HepG2 (cell line): ENCODE data around the gene ATG9A. TPM values are rescaled to one million over a fixed set of nuclear protein-coding genes. Genes with fewer than 3 reads are reported as not detected.

Source experiments
- ARNTL ChIP-seq: sonication (generic); formaldehyde crosslinking; IDR thresholded peaks from 2 replicates; pipeline ENCODE4 v1.4.0; 2020; ENCODE audit warnings: mild to moderate bottlenecking, missing genetic modification reagents
- CEBPG ChIP-seq: IDR thresholded peaks from 2 replicates; pipeline ENCODE4 v1.6.1; 2016
- DBP ChIP-seq: sonication (generic); formaldehyde crosslinking; IDR thresholded peaks from 2 replicates; pipeline ENCODE4 v1.4.0; 2020; ENCODE audit warnings: missing genetic modification reagents; ENCODE audit errors: not compliant biosample characterization
- HMG20A ChIP-seq: IDR thresholded peaks from 2 replicates; pipeline ENCODE4 v1.6.1; 2016; ENCODE audit warnings: borderline replicate concordance
- KIAA2018 ChIP-seq: sonication (generic); formaldehyde crosslinking; IDR thresholded peaks from 2 replicates; pipeline ENCODE4 v1.5.0; 2020; ENCODE audit warnings: mild to moderate bottlenecking, missing genetic modification reagents, borderline replicate concordance
- MLXIP ChIP-seq: sonication (generic); formaldehyde crosslinking; IDR thresholded peaks from 2 replicates; pipeline ENCODE4 v1.9.0; 2021; ENCODE audit warnings: missing genetic modification reagents, borderline replicate concordance
- NFIC ChIP-seq: IDR thresholded peaks from 2 replicates; pipeline ENCODE4 v1.6.1; 2012; ENCODE audit warnings: mild to moderate bottlenecking, low read length, inconsistent platforms
- POGZ ChIP-seq: sonication (generic); formaldehyde crosslinking; IDR thresholded peaks from 2 replicates; pipeline ENCODE4 v1.4.0; 2020; ENCODE audit warnings: mild to moderate bottlenecking, missing genetic modification reagents
- SIX4 ChIP-seq: sonication (generic); formaldehyde crosslinking; IDR thresholded peaks from 2 replicates; pipeline ENCODE4 v1.4.0; 2020; ENCODE audit warnings: missing genetic modification reagents
- SUZ12 ChIP-seq: fragments of 150-350 bp; IDR thresholded peaks from 2 replicates; pipeline ENCODE4 v1.6.1; 2014; ENCODE audit warnings: low read depth, low read length
- TAF1 ChIP-seq: sonication (generic); formaldehyde crosslinking; IDR thresholded peaks from 2 replicates; pipeline ENCODE4 v1.4.0; 2020; ENCODE audit warnings: missing genetic modification reagents
- TFAP4 ChIP-seq: sonication (generic); IDR thresholded peaks from 2 replicates; pipeline ENCODE4 v1.6.1; 2016; ENCODE audit warnings: low read depth, borderline replicate concordance
- ZFP36 ChIP-seq: fragments of 150-350 bp; IDR thresholded peaks from 2 replicates; pipeline ENCODE4 v1.6.1; 2018; ENCODE audit warnings: borderline replicate concordance, low read length, low read depth; ENCODE audit not compliant: partially characterized antibody
- ZNF251 ChIP-seq: sonication (generic); formaldehyde crosslinking; IDR thresholded peaks from 2 replicates; pipeline ENCODE4 v1.9.0; 2021; ENCODE audit warnings: mild to moderate bottlenecking, missing genetic modification reagents
- ZNF431 ChIP-seq: sonication (generic); formaldehyde crosslinking; IDR thresholded peaks from 2 replicates; pipeline ENCODE4 v1.9.0; 2022; ENCODE audit warnings: missing genetic modification reagents, low read depth, mild to moderate bottlenecking, borderline replicate concordance
- ZSCAN31 ChIP-seq: sonication (generic); formaldehyde crosslinking; IDR thresholded peaks from 2 replicates; pipeline ENCODE4 v1.5.0; 2020; ENCODE audit warnings: low read depth, mild to moderate bottlenecking, missing genetic modification reagents
- polyA plus RNA-seq, 8 experiments: library from polyadenylated mRNA; depleted of rRNA in 3 of 8; stranded (reverse) in 7 of 8; unstranded in 1 of 8; fragments of >200 nt; fragmentation: Illumina TruSeq in 4 of 8; extraction: Trizol in 4 of 8; gene quantifications; 2 replicates each; pipeline versions ENCODE4 v1.2.1 to v1.2.3, GENCODE V29; 2011 to 2016; ENCODE audit warnings: low read depth in 4 of 8, missing spikeins in 1 of 8, mixed read lengths in 1 of 8; ENCODE audit not compliant: insufficient read depth in 1 of 8
- total RNA-seq, 5 experiments: library from RNA; depleted of rRNA; stranded (reverse); fragments of >200 nt; fragmentation: Illumina TruSeq; extraction: Trizol; gene quantifications; 2 replicates each; pipeline ENCODE4 v1.2.3, GENCODE V29; 2016; ENCODE audit warnings: low read depth in 1 of 5

The ATG9A gene
- total and polyA plus RNA-seq, 2 of the 13 experiments (the other 11 are each of a cell fraction or from before 2014, with no cell fraction given), result 35.0 to 131 TPM

GRCh38 chr2:219207884-219208740, 21.3 kb downstream of the ATG9A start (continued):
- TF ChIP-seq KIAA2018 (no peak), CEBPG (peak; percentile 73; the same call in 1 of the 2 replicates), SUZ12 (no peak), ZFP36 (no peak), ZNF251 (CRISPR knock-in tag) (no peak), SIX4 (no peak), DBP (CRISPR knock-in tag) (no peak), ZSCAN31 (CRISPR knock-in tag) (0 out of 2 replicates have a peak, but pooled peaks have one; percentile 22), TFAP4 (no peak; the same call in 1 of the 2 replicates), NFIC (peak; percentile 80; the same call in 1 of the 2 replicates), HMG20A (peak; percentile 78; the same call in 1 of the 2 replicates), POGZ (CRISPR knock-in tag) (no peak; the same call in 1 of the 2 replicates), TAF1 (CRISPR knock-in tag) (peak; percentile 49), ZNF431 (CRISPR knock-in tag) (no peak), MLXIP (CRISPR knock-in tag) (no peak), ARNTL (CRISPR knock-in tag) (peak; percentile 42; the same call in 1 of the 2 replicates)
